Activated CD8-positive, alpha-beta T cell treated with anti-CD3 and anti-CD28 coated beads for 36 hours (primary cell): Measurements from ENCODE around the gene CRELD1. TPM values are rescaled to one million over a fixed set of nuclear protein-coding genes. Genes with fewer than 3 reads are reported as not detected.

ENCODE experiments used
- ATAC-seq: fragments of 200-7000 bp; cut with Tn5 transposase; one replicate; pipeline ENCODE4 v1.10.0; 2021; ENCODE audit warnings: mild to moderate bottlenecking, moderate library complexity
- CTCF ChIA-PET: fragments of 350-600 bp; sonication (Branson Sonifier 250); formaldehyde crosslinking; loops from one replicate; lab custom pipeline; 2021; ENCODE audit warnings: antibody characterized with exemption; lab: Charles Lee
- POLR2A ChIA-PET: fragments of 350-600 bp; sonication (Branson Sonifier 250); formaldehyde crosslinking; loops from one replicate; lab custom pipeline; 2021; ENCODE audit warnings: antibody characterized with exemption; lab: Charles Lee
- DNase-seq: peaks from one replicate; pipeline ENCODE4 v3.0.0-alpha.2; 2020
- H3K27ac Mint-ChIP-seq: one replicate; pipeline ENCODE4 v1.8.0; 2021; ENCODE audit warnings: mild to moderate bottlenecking, mixed read lengths
- H3K27me3 Mint-ChIP-seq: one replicate; pipeline ENCODE4 v1.8.0; 2021; ENCODE audit warnings: mixed read lengths
- H3K36me3 Mint-ChIP-seq: one replicate; pipeline ENCODE4 v1.8.0; 2021; ENCODE audit warnings: low read depth, mixed read lengths
- H3K4me1 Mint-ChIP-seq: one replicate; pipeline ENCODE4 v1.8.0; 2021; ENCODE audit warnings: low read depth, mixed read lengths
- H3K4me3 Mint-ChIP-seq: one replicate; pipeline ENCODE4 v1.8.0; 2021; ENCODE audit warnings: mild to moderate bottlenecking, moderate library complexity, mixed read lengths
- H3K9me3 Mint-ChIP-seq: one replicate; pipeline ENCODE4 v1.8.0; 2021; ENCODE audit warnings: mixed read lengths
- intact Hi-C: fragments of 100-400 bp; cut with micrococcal nuclease; formaldehyde crosslinking; loops from one replicate; pipeline ENCODE4 v1.10.0; 2022
- total RNA-seq, 2 experiments: library from RNA; stranded (reverse); gene quantifications; one replicate each; pipeline ENCODE4 v1.2.3, GENCODE V29; 2021
- TF ChIP-seq, protein P1 (sequence below): fragments of 200-600 bp; IDR thresholded peaks from one replicate; pipeline ENCODE4 v1.8.0; 2022; ENCODE audit warnings: antibody characterized with exemption, mild to moderate bottlenecking

The CRELD1 gene
- total RNA-seq, 2 experiments from 2014 or later = 9.4 to 13.0 TPM

- POLR2A ChIA-PET = no interaction called here
- intact Hi-C loops = no loop called here
These were observed 29.7 kb upstream of the CRELD1 start for GRCh38 chr3:9903904-9904303.

DNA sequence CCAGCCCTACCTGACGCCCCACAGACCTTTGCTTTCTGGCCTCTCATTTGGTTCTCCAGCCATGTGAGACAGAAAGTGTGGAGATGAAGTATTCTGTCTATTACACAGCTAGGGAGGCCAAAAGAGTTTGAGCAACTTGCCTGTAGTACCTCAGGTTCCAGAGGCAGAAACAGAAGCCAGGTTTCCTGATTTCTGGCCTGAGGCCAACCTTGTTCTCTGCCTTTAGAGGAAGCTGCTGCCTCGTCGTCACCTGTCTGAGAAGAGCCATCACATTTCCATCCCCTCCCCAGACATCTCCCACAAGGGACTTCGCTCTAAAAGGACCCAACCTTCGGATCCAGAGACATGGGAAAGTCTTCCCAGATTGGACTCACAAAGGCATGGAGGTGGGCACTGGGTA lies 27.2 kb upstream of the CRELD1 start:
- CTCF ChIA-PET = no interaction called here
- DNase-seq (no peak), ATAC-seq (no peak)
- Mint-ChIP-seq H3K4me1 (peaks cover 32% of the 10 kb centered on the region), H3K27ac (no peak overlapping the region), H3K9me3 (no peaks in the 10 kb centered on the region), H3K4me3 (no peak overlapping the region), H3K27me3 (peaks cover 2% of the 10 kb centered on the region), H3K36me3 (no peaks in the 10 kb centered on the region)
- TF ChIP-seq, protein P1, sequence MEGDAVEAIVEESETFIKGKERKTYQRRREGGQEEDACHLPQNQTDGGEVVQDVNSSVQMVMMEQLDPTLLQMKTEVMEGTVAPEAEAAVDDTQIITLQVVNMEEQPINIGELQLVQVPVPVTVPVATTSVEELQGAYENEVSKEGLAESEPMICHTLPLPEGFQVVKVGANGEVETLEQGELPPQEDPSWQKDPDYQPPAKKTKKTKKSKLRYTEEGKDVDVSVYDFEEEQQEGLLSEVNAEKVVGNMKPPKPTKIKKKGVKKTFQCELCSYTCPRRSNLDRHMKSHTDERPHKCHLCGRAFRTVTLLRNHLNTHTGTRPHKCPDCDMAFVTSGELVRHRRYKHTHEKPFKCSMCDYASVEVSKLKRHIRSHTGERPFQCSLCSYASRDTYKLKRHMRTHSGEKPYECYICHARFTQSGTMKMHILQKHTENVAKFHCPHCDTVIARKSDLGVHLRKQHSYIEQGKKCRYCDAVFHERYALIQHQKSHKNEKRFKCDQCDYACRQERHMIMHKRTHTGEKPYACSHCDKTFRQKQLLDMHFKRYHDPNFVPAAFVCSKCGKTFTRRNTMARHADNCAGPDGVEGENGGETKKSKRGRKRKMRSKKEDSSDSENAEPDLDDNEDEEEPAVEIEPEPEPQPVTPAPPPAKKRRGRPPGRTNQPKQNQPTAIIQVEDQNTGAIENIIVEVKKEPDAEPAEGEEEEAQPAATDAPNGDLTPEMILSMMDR = no peak
- intact Hi-C loops = no loop called here
- POLR2A ChIA-PET = interaction anchor here (0.8 to 1.8 kb wide), 2 partner anchors 14 to 16 kb away, joined by 3 to 5 read pairs; no protein-coding TSS in a partner anchor

More at GRCh38 chr3:9903904-9904303, 29.7 kb upstream of the CRELD1 start:
- no peak overlapping the region for H3K27ac Mint-ChIP-seq
- DNase-seq = no peak
- no peak overlapping the region for H3K4me3 Mint-ChIP-seq
- H3K9me3 Mint-ChIP-seq = no peaks in the 10 kb centered on the region
- peaks cover 30% of the 10 kb centered on the region for H3K4me1 Mint-ChIP-seq
- no peaks in the 10 kb centered on the region for H3K27me3 Mint-ChIP-seq
- TF ChIP-seq, protein P1 = no peak
- H3K36me3 Mint-ChIP-seq = no peaks in the 10 kb centered on the region
- CTCF ChIA-PET = interaction anchor here (2.1 kb wide), 1 partner anchor 42 kb away, joined by 5 read pairs; no protein-coding TSS in a partner anchor
- no peak for ATAC-seq

DNA sequence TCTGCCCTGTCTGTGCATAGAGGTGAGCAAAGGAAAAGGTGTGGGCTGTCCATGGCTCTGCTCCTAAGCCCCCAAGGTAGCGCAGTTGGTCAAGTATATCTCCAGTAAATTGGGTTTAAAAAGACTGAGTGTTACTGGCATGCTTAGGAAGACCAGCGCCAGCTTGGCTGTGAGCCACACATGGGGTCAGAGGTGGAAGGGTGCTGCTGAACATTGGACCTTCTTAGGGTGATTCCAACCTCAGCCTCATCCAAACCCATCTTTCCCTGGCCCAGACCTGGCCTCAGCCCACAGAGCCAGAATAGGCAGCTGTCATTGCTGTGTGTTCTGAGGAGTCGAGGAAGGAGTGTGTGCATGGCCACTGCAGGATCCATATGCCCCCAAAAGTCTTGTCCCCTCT lies 25.3 kb upstream of the CRELD1 start:
- intact Hi-C loops = no loop called here
- ChIA-PET POLR2A (interaction anchor here (1.0 to 1.8 kb wide), 2 partner anchors 11 to 16 kb away, joined by 3 to 5 read pairs; no protein-coding TSS in a partner anchor), CTCF (interaction anchor here (1.4 to 1.5 kb wide), 2 partner anchors 17 to 23 kb away, joined by 4 to 9 read pairs; no protein-coding TSS in a partner anchor)
- Mint-ChIP-seq H3K9me3 (no peaks in the 10 kb centered on the region), H3K4me3 (no peak overlapping the region), H3K36me3 (no peaks in the 10 kb centered on the region), H3K27me3 (peaks cover 6% of the 10 kb centered on the region), H3K4me1 (peaks cover 21% of the 10 kb centered on the region), H3K27ac (no peak overlapping the region)
- DNase-seq = no peak
- TF ChIP-seq, protein P1 = no peak
- ATAC-seq = no peak

- Mint-ChIP-seq H3K9me3 (no peaks in the 10 kb centered on the region), H3K36me3 (no peaks in the 10 kb centered on the region), H3K27me3 (peaks cover 6% of the 10 kb centered on the region), H3K4me3 (no peak overlapping the region), H3K4me1 (peaks cover 14% of the 10 kb centered on the region), H3K27ac (no peak overlapping the region)
- ATAC-seq = peak; percentile 70
- DNase-seq = peak; percentile 32
- intact Hi-C loops = no loop called here
- ChIA-PET POLR2A (interaction anchor here (1.3 kb wide), 2 partner anchors 11 to 42 kb away, joined by 3 to 4 read pairs; partner anchors contain the start of gene PRRT3), CTCF (interaction anchor here (7.0 kb wide), 1 partner anchor 23 kb away, joined by 46 read pairs; the partner anchor contains the start of gene CRELD1)
- TF ChIP-seq, protein P1 = no peak
These were observed 24.2 kb upstream of the CRELD1 start for GRCh38 chr3:9909221-9910013.
